Thoracic aorta (tissue), 2 donors: ENCODE measurements around the gene LITAF. TPM values are rescaled to one million over a fixed set of nuclear protein-coding genes. Genes with fewer than 3 reads are reported as not detected.

ENCODE experiments used
- ATAC-seq: fragments of 150-250 bp; one replicate; pipeline ENCODE4 v1.8.0; 2017; ENCODE audit warnings: low read depth; ENCODE audit not compliant: insufficient number of reproducible peaks, low FRiP score
- DNase-seq: peaks from one replicate; pipeline ENCODE4 v3.0.0-alpha.2; 2020; ENCODE audit warnings: low spot score
- H3K27ac ChIP-seq, 2 donors: fragments of 200-600 bp; sonication (generic); 1 replicate in 1 of 2; 2 replicates in 1 of 2; pipeline ENCODE4 v1.5.1; 2016; ENCODE audit warnings: mild to moderate bottlenecking in 2 of 2, moderate library complexity in 2 of 2
- H3K27me3 ChIP-seq: fragments of 200-600 bp; sonication (generic); replicated peaks from 2 replicates; pipeline ENCODE4 v1.6.0; 2016; ENCODE audit warnings: mild to moderate bottlenecking; ENCODE audit not compliant: insufficient read depth
- H3K36me3 ChIP-seq: fragments of 200-600 bp; sonication (generic); one replicate; pipeline ENCODE4 v1.5.1; 2016
- H3K4me1 ChIP-seq, 2 donors: fragments of 200-600 bp; sonication (generic); 1 replicate in 1 of 2; 2 replicates in 1 of 2; pipeline versions ENCODE4 v1.5.1 to v1.6.0; 2016; ENCODE audit warnings: low read depth in 2 of 2, mild to moderate bottlenecking in 1 of 2; ENCODE audit not compliant: control insufficient read depth in 1 of 2
- H3K4me3 ChIP-seq: fragments of 200-600 bp; sonication (generic); 2 replicates; pipeline ENCODE4 v1.5.1; 2016; ENCODE audit warnings: mild to moderate bottlenecking
- H3K9me3 ChIP-seq: fragments of 200-600 bp; sonication (generic); 2 replicates; pipeline ENCODE4 v1.5.1; 2016
- CTCF ChIP-seq: fragments of 200-600 bp; sonication (generic); IDR thresholded peaks from one replicate; pipeline ENCODE4 v1.5.1; 2019; ENCODE audit warnings: antibody characterized with exemption
- total RNA-seq, 2 donors: library from RNA; depleted of rRNA; stranded (reverse); fragments of >200 nt; gene quantifications; one replicate each; pipeline versions ENCODE4 v1.1.0 to v1.2.3, GENCODE V29; 2016

The LITAF gene
- total RNA-seq, 2 donors from 2014 or later: 124 to 146 TPM

GRCh38 chr16:11588321-11589197 is 1.8 kb upstream of the LITAF start:
- no peak for DNase-seq
- no peak for ATAC-seq
- Histone ChIP-seq H3K36me3 (no peaks in the 10 kb centered on the region), H3K9me3 (no peaks in the 10 kb centered on the region), H3K4me3 (no peak overlapping the region), H3K27ac (no peak overlapping the region), H3K4me1 (peaks cover 7 to 28% of the 10 kb centered on the region in 2 donors), H3K27me3 (no peaks in the 10 kb centered on the region)
- no peak for TF ChIP-seq CTCF

- DNase-seq (no peak), ATAC-seq (no peak)
- peak overlapping the region; percentile 96 to 97 for H3K27ac ChIP-seq
- H3K4me1 ChIP-seq: peaks cover 15 to 37% of the 10 kb centered on the region in 2 donors
- no peaks in the 10 kb centered on the region for H3K27me3 ChIP-seq
- peak overlapping the region; percentile 93 for H3K4me3 ChIP-seq
- H3K36me3 ChIP-seq: no peaks in the 10 kb centered on the region
- no peak for TF ChIP-seq CTCF
- H3K9me3 ChIP-seq: no peaks in the 10 kb centered on the region
Observed at GRCh38 chr16:11587643-11588247, 1.0 kb upstream of the LITAF start.

DNA sequence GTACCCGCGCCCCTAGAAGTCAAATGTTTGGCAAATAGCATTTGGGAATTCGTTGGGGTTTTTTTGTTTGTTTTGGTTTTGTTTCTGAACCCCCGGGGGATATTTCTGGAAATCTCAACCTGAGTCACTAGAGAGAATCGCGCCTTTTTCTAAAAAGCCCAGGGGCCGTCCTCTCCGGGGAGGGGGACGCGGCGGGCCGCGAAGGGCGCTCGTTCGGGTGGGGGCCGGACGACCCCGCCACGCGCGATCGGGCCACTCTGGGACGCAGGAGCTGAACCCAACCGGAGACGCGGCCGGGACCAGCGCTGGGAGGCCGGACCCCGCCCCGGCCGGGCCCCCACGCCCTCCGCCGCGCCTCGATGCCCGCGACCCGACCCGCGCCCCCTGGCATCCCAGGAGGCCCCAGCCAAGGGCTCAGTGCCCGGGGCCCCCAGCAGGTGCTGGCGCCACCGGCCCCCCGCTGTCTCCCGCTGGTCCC is 302 bp downstream of the LITAF start:
- no peaks in the 10 kb centered on the region for H3K36me3 ChIP-seq
- no peak for TF ChIP-seq CTCF
- peak overlapping the region; percentile 96 to 97 for H3K27ac ChIP-seq
- H3K9me3 ChIP-seq: no peaks in the 10 kb centered on the region
- H3K4me1 ChIP-seq: peaks cover 25 to 48% of the 10 kb centered on the region in 2 donors
- ATAC-seq (no peak), DNase-seq (no peak)
- H3K27me3 ChIP-seq: no peaks in the 10 kb centered on the region
- peak overlapping the region; percentile 93 for H3K4me3 ChIP-seq

DNA sequence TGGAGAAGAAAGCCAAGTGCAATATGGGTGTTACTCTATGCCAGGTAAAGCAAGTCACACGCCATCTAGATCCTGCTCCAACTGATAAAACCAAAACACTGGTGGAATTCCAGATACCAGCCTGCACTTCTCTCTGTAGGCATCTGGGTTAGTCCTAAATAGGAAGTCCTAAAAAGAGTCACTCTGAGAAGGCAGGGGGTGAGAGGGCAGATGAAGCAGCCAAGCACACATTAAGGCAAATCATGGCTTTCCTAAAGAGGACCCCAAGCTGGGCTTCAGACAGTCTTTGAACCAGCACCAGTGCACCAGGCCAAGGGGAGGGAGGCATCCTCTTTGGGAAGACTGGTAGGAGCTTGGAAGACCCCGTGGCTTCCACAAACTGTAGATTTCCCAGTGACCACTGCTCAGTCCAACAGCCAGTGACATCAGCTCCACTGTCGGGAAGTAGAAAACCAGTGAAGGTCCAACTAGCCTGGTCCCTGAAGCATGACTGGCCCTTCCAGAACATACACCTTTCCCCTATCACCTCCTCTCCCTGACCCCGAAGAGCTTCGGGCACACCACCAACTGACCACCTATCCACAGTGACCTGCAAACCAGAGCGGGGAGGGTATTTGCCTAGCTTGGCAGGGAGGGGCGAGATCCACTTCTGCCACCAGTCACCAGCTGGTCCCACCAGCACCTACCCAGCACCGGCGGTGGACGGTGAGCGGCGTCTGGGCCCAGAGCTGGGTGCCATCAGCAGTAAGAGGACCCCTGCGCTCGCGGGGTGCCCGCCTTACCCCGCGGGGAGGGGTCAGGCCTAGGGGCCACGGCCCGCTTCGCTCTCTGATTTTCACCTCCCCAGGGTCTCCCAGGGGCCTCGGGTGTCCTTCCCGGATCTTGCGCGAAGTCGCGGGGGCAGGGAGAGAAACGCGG is 1.0 kb downstream of the LITAF start:
- ATAC-seq: peak; percentile 62
- Histone ChIP-seq H3K9me3 (no peaks in the 10 kb centered on the region), H3K36me3 (no peaks in the 10 kb centered on the region), H3K4me1 (peaks cover 25 to 48% of the 10 kb centered on the region in 2 donors), H3K27me3 (no peaks in the 10 kb centered on the region), H3K27ac (peak overlapping the region; percentile 96 to 97), H3K4me3 (peak overlapping the region; percentile 93)
- DNase-seq: no peak
- TF ChIP-seq CTCF: no peak
